ENCODE measurements around the gene ANKRD6. TPM values are rescaled to one million over a fixed set of nuclear protein-coding genes. Genes with fewer than 3 reads are reported as not detected.

Gene ANKRD6
- total RNA-seq, 1 experiment from 2014 or later, result 5.6 TPM

DNA sequence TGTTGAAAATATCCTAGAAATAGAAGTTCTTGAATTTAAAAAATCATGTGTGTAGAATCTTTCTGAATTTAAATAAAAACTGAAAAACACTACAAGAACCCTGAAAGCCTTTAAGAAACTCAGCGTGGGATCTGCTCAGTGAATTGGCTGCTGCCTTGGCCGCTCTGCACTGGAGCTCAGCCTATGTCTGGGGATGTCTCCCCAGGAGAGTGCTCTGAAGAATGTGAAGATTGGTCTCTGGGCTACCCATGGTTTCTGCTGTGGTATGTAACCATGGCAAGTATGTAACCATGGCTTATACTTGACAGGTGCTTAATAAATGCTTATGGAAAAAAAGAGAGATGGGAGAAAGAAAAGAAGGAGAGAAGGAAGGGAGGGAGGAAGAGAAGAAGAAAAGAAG lies 17.8 kb upstream of the ANKRD6 start:
- H3K27ac Mint-ChIP-seq, result no peak overlapping the region; a peak in 1 of 7 replicates
- Histone ChIP-seq H3K79me1 (ENCODE audit: insufficient read depth, low read depth, low read length, poor library complexity, severe bottlenecking) (no peaks in the 10 kb centered on the region), H3K4me2 (ENCODE audit: insufficient read depth, insufficient read length, low read length) (no peak overlapping the region), H4K8ac (replicated peaks; ENCODE audit: insufficient read length, low read depth, low read length) (no peak overlapping the region), H4K20me1 (ENCODE audit: control insufficient read depth, insufficient read depth, insufficient read length) (no peaks in the 10 kb centered on the region), H3K79me2 (ENCODE audit: insufficient read depth, low read length) (no peaks in the 10 kb centered on the region), H3K18ac (ENCODE audit: insufficient read length, low read depth, low read length) (no peak overlapping the region), H4K5ac (ENCODE audit: insufficient read length, low read depth, low read length) (no peak overlapping the region), H2BK12ac (ENCODE audit: insufficient read length, low read depth, low read length) (no peak overlapping the region), H3K27me3 (ENCODE audit: insufficient read depth, low read length) (peaks cover 5% of the 10 kb centered on the region; the same call in 1 of the 2 replicates), H2BK15ac (ENCODE audit: low read depth, low read length) (no peak overlapping the region), H3K4ac (ENCODE audit: low read depth, low read length) (no peak overlapping the region), H3T11ph (ENCODE audit: low read length) (no peak overlapping the region), H3K56ac (ENCODE audit: insufficient read length, low read depth, low read length) (no peak overlapping the region), H2AFZ (ENCODE audit: low read length) (no peak overlapping the region), H3K14ac (ENCODE audit: insufficient read depth, low read length) (no peak overlapping the region), H3K23me2 (ENCODE audit: insufficient read length, low read depth, low read length, poor library complexity, severe bottlenecking) (peaks cover 19% of the 10 kb centered on the region), H3K9ac (ENCODE audit: extremely low read depth, insufficient read length, low read length) (no peak overlapping the region), H3K23ac (ENCODE audit: insufficient read length, low read depth, low read length) (no peak overlapping the region), H2BK5ac (ENCODE audit: insufficient read length, low read length) (no peak overlapping the region), H2BK20ac (ENCODE audit: low read depth, low read length, poor library complexity, severe bottlenecking) (no peak overlapping the region), H3K4me1 (ENCODE audit: insufficient read depth, low read length) (no peaks in the 10 kb centered on the region; the same call in 1 of the 2 replicates), H3K9me3 (ENCODE audit: control insufficient read depth, low read depth, low read length) (no peaks in the 10 kb centered on the region), H2BK120ac (ENCODE audit: low read depth, low read length, poor library complexity, severe bottlenecking) (no peak overlapping the region), H4K91ac (ENCODE audit: insufficient read length, low read depth, low read length) (no peak overlapping the region), H2AK5ac (ENCODE audit: insufficient read length, low read length) (no peak overlapping the region), H3K27ac (ENCODE audit: insufficient read length, low read depth, low read length) (no peak overlapping the region)
- no peak for TF ChIP-seq CTCF (conservative IDR thresholded peaks at IDR 0.05)
- WGBS (ENCODE audit: extremely low coverage, insufficient read length, low lambda C conversion rate), result no CpG with 5 or more reads among the region's 2 CpGs
- no peaks in the 10 kb centered on the region; a peak in 1 of 5 replicates for H3K9me3 Mint-ChIP-seq
- no peak for DNase-seq
- peaks cover 14 to 15% of the 10 kb centered on the region in 2 experiments for H3K4me1 Mint-ChIP-seq
- H3K27me3 Mint-ChIP-seq (ENCODE audit: low read depth), result peaks cover 43% of the 10 kb centered on the region
- H3K36me3 Mint-ChIP-seq (ENCODE audit: insufficient read depth in 1 of 3, low read depth in 3 of 3), result no peaks in the 10 kb centered on the region
- H3K4me3 Mint-ChIP-seq, result no peak overlapping the region
